ENCODE data around the gene ZNF595. TPM values are rescaled to one million over a fixed set of nuclear protein-coding genes. Genes with fewer than 3 reads are reported as not detected.
"Not testable (repeated sequence)": the region's sequence is repeated elsewhere in the genome, so short reads cannot be mapped to it uniquely, and the experiment has no call there.

ZNF595 gene
- total RNA-seq (10 to 100 TPM; 14.2 to 19.7 TPM), polyA plus RNA-seq (ENCODE audit: insufficient read length in 6 of 6) (10 to 100 TPM; 16.3 to 20.4 (median 18.7) TPM)
- long read RNA-seq, donor 1, transcript ZNF595-205 (4 exons, 2,911 nt): major isoform, 8 of 12 reads
- long read RNA-seq, donor 1, partial matches to known transcripts: 0 of 12 reads
- long read RNA-seq, donor 1, other reads (novel, unspliced or antisense): 0 of 12 reads
- long read RNA-seq, donor 2, transcript ZNF595-205 (4 exons, 2,911 nt): major isoform, 7 of 11 reads
- long read RNA-seq, donor 2, partial matches to known transcripts: 0 of 11 reads
- long read RNA-seq, donor 2, other reads (novel, unspliced or antisense): 0 of 11 reads
- long read RNA-seq, donor 3, partial matches to known transcripts: 0 of 2 reads
- long read RNA-seq, donor 3, other reads (novel, unspliced or antisense): 0 of 2 reads
- long read RNA-seq, donor 4, partial matches to known transcripts: 0 of 4 reads
- long read RNA-seq, donor 4, other reads (novel, unspliced or antisense): 2 of 4 reads
- long read RNA-seq, donor 5, partial matches to known transcripts: 0 of 4 reads
- long read RNA-seq, donor 5, other reads (novel, unspliced or antisense): 0 of 4 reads
- long read RNA-seq, donor 6, transcript ZNF595-205 (4 exons, 2,911 nt): major isoform, 5 of 9 reads
- long read RNA-seq, donor 6, partial matches to known transcripts: 0 of 9 reads
- long read RNA-seq, donor 6, other reads (novel, unspliced or antisense): 0 of 9 reads
- long read RNA-seq, donor 7, partial matches to known transcripts: 0 of 4 reads
- long read RNA-seq, donor 7, other reads (novel, unspliced or antisense): 0 of 4 reads
- long read RNA-seq, donor 8, transcript ZNF595-205 (4 exons, 2,911 nt): major isoform, 5 of 5 reads
- long read RNA-seq, donor 8, partial matches to known transcripts: 0 of 5 reads
- long read RNA-seq, donor 8, other reads (novel, unspliced or antisense): 0 of 5 reads
- long read RNA-seq, donor 9: 0 reads
- long read RNA-seq, donor 10: 0 reads
- long read RNA-seq, donor 11, transcript ZNF595-205 (4 exons, 2,911 nt): major isoform, 7 of 11 reads
- long read RNA-seq, donor 11, partial matches to known transcripts: 0 of 11 reads
- long read RNA-seq, donor 11, other reads (novel, unspliced or antisense): 0 of 11 reads
- long read RNA-seq, donor 12, partial matches to known transcripts: 9 of 15 reads
- long read RNA-seq, donor 12, other reads (novel, unspliced or antisense): 0 of 15 reads

GRCh38 chr4:52804-53479, at the start of gene ZNF595:
TSS of gene ZNF595 (plus strand) at chr4:53321. CDS start at chr4:53489, 168 bp downstream.
- intact Hi-C loops (cut with DNase I); H3K9me3 ChIP-seq; H3K27ac ChIP-seq; H3K27me3 ChIP-seq; H3K4me1 ChIP-seq; H3K36me3 ChIP-seq: not testable (repeated sequence)
- ATAC-seq: peak; percentile 96
- peak within 1 kb of the TSS in 1 of 2 donors; percentile 20 for H3K4me3 ChIP-seq
- DNase-seq: peak in 2 of 4 donors; percentile 59 to 80

GRCh38 chr4:9937-10870, 42.9 kb upstream of the ZNF595 start:
- DNase-seq: peak in 3 of 4 donors; percentile 25 to 73 (median 32)
- H3K4me1 ChIP-seq; intact Hi-C loops (cut with DNase I); H3K4me3 ChIP-seq; H3K27me3 ChIP-seq; H3K9me3 ChIP-seq; H3K27ac ChIP-seq; H3K36me3 ChIP-seq: not testable (repeated sequence)
- ATAC-seq: peak; percentile 33

- H3K4me3 ChIP-seq; H3K27ac ChIP-seq; intact Hi-C loops (cut with DNase I); ATAC-seq; H3K9me3 ChIP-seq; H3K27me3 ChIP-seq; H3K36me3 ChIP-seq; H3K4me1 ChIP-seq: not testable (repeated sequence)
- DNase-seq: peak in 1 of 4 donors; percentile 15
Measured at GRCh38 chr4:11095-11815, 41.9 kb upstream of the ZNF595 start.

GRCh38 chr4:11816-12417, 41.2 kb upstream of the ZNF595 start:
- DNase-seq (peak in 1 of 4 donors; percentile 66), ATAC-seq (peak; percentile 52)
- H3K4me3 ChIP-seq; H3K4me1 ChIP-seq; H3K9me3 ChIP-seq; H3K27ac ChIP-seq; H3K27me3 ChIP-seq; H3K36me3 ChIP-seq; intact Hi-C loops (cut with DNase I): not testable (repeated sequence)

GRCh38 chr4:18128-18527, 35.0 kb upstream of the ZNF595 start:
- H3K4me1 ChIP-seq; H3K27me3 ChIP-seq; intact Hi-C loops (cut with DNase I); H3K9me3 ChIP-seq; ATAC-seq; H3K4me3 ChIP-seq; H3K27ac ChIP-seq; H3K36me3 ChIP-seq: not testable (repeated sequence)
- peak in 1 of 4 donors; percentile 34 for DNase-seq

GRCh38 chr4:18589-18988, 34.5 kb upstream of the ZNF595 start:
- not testable (repeated sequence) for H3K27me3 ChIP-seq, ATAC-seq

GRCh38 chr4:22882-23281, 30.2 kb upstream of the ZNF595 start:
- intact Hi-C loops (cut with DNase I); ATAC-seq; H3K4me1 ChIP-seq; H3K27me3 ChIP-seq; H3K36me3 ChIP-seq; H3K9me3 ChIP-seq; DNase-seq; H3K27ac ChIP-seq; H3K4me3 ChIP-seq: not testable (repeated sequence)

More at GRCh38 chr4:18589-18988, 34.5 kb upstream of the ZNF595 start:
- H3K9me3 ChIP-seq; DNase-seq; H3K4me3 ChIP-seq; H3K27ac ChIP-seq; H3K4me1 ChIP-seq; intact Hi-C loops (cut with DNase I); H3K36me3 ChIP-seq: not testable (repeated sequence)

- not testable (repeated sequence) for H3K4me3 ChIP-seq, ATAC-seq
Measured at GRCh38 chr4:24359-24758, 28.8 kb upstream of the ZNF595 start.

GRCh38 chr4:27501-27900, 25.6 kb upstream of the ZNF595 start:
- DNase-seq: peak in 1 of 4 donors; percentile 51
- H3K4me1 ChIP-seq; H3K4me3 ChIP-seq; ATAC-seq; H3K36me3 ChIP-seq; H3K9me3 ChIP-seq; H3K27me3 ChIP-seq; intact Hi-C loops (cut with DNase I); H3K27ac ChIP-seq: not testable (repeated sequence)

More at GRCh38 chr4:24359-24758, 28.8 kb upstream of the ZNF595 start:
- intact Hi-C loops (cut with DNase I); H3K27ac ChIP-seq; H3K4me1 ChIP-seq; H3K36me3 ChIP-seq; H3K27me3 ChIP-seq; H3K9me3 ChIP-seq; DNase-seq: not testable (repeated sequence)

- H3K9me3 ChIP-seq; H3K27ac ChIP-seq; intact Hi-C loops (cut with DNase I); H3K36me3 ChIP-seq; H3K27me3 ChIP-seq; H3K4me1 ChIP-seq; H3K4me3 ChIP-seq; ATAC-seq: not testable (repeated sequence)
- peak in 1 of 4 donors; percentile 50 for DNase-seq
Measured at GRCh38 chr4:28767-29542, 24.2 kb upstream of the ZNF595 start.

Measured in left lung (tissue), 14 donors.